Stomach smooth muscle (tissue), 2 donors: Measurements from ENCODE around the gene ANO2.

ENCODE experiments used
- H3K27ac ChIP-seq: one replicate; pipeline ENCODE4 v1.7.0; 2013; ENCODE audit warnings: mild to moderate bottlenecking, low read length, inconsistent platforms
- H3K27me3 ChIP-seq, 2 donors: one replicate each; pipeline ENCODE4 v1.7.0; 2013; ENCODE audit warnings: low read length in 2 of 2; ENCODE audit not compliant: insufficient read depth in 2 of 2, control insufficient read depth in 1 of 2
- H3K36me3 ChIP-seq, 2 donors: one replicate each; pipeline ENCODE4 v1.7.0; 2013; ENCODE audit warnings: low read length in 2 of 2; ENCODE audit not compliant: control insufficient read depth in 2 of 2, insufficient read depth in 2 of 2
- H3K4me1 ChIP-seq: one replicate; pipeline ENCODE4 v1.7.0; 2013; ENCODE audit warnings: low read length; ENCODE audit not compliant: control insufficient read depth, insufficient read depth
- H3K4me3 ChIP-seq, 2 donors: one replicate each; pipeline ENCODE4 v1.7.0; 2013; ENCODE audit warnings: low read length in 2 of 2
- H3K9ac ChIP-seq, 2 donors: one replicate each; pipeline ENCODE4 v1.7.0; 2013; ENCODE audit warnings: low read length in 2 of 2, mild to moderate bottlenecking in 1 of 2
- H3K9me3 ChIP-seq, 2 donors: one replicate each; pipeline ENCODE4 v1.7.0; 2013; ENCODE audit warnings: low read length in 2 of 2; ENCODE audit not compliant: control insufficient read depth in 2 of 2
- donor health status: healthy.
- donor health status: Pancreatic carcinoma.

The ANO2 gene

DNA sequence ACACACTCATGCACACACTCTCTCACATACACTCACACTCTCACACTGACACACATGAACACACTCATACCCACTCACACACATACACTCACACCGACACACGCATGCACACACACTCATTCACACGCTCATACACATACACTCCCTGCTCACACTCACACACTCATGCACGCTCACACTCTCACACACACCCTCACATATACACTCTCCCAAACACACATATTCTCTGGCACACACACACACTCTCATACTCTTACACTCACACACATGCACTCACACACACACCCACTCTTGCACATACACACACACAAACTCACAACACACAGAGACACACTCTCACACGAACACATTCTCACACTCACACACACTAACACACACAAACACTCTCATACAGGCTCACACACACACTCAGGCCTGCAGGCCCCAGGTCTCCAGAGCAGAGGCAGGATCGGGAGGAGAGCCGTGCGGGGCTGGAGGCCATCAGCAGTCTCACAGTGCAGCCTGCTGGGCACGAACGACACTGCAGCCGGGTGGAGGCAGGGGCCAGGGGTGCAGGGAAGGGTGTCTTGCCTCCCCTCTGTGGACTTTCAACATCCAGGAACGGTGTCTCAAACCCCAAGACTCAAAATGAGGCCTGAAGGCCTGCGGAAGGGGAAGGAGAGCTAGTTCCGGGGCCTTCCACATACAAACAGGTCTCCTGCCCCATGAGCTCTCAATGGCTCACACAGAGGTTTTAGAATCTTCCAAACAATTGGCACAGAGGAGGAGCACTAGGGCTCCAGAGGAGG lies 148.7 kb downstream of the ANO2 start:
- Histone ChIP-seq H3K9ac (no peak overlapping the region), H3K27me3 (peaks cover 0 to 8% of the 10 kb centered on the region in 2 donors)

GRCh38 chr12:5794156-5794555 lies 150.9 kb downstream of the ANO2 start:
- H3K27me3 ChIP-seq = peaks cover 0 to 9% of the 10 kb centered on the region in 2 donors
- no peak overlapping the region for H3K9ac ChIP-seq
- H3K4me3 ChIP-seq = no peak overlapping the region
- H3K36me3 ChIP-seq = no peaks in the 10 kb centered on the region
- no peaks in the 10 kb centered on the region for H3K4me1 ChIP-seq
- no peaks in the 10 kb centered on the region for H3K9me3 ChIP-seq
- no peak overlapping the region for H3K27ac ChIP-seq

More for the DNA sequence above, 148.7 kb downstream of the ANO2 start:
- Histone ChIP-seq H3K9me3 (no peaks in the 10 kb centered on the region), H3K36me3 (no peaks in the 10 kb centered on the region), H3K27ac (no peak overlapping the region), H3K4me1 (no peaks in the 10 kb centered on the region), H3K4me3 (no peak overlapping the region)

GRCh38 chr12:5792343-5792742 lies 152.7 kb downstream of the ANO2 start:
- Histone ChIP-seq H3K4me1 (no peaks in the 10 kb centered on the region), H3K27ac (no peak overlapping the region), H3K9ac (no peak overlapping the region), H3K36me3 (no peaks in the 10 kb centered on the region), H3K9me3 (no peaks in the 10 kb centered on the region), H3K27me3 (peaks cover 0 to 12% of the 10 kb centered on the region in 2 donors), H3K4me3 (no peak overlapping the region)

DNA sequence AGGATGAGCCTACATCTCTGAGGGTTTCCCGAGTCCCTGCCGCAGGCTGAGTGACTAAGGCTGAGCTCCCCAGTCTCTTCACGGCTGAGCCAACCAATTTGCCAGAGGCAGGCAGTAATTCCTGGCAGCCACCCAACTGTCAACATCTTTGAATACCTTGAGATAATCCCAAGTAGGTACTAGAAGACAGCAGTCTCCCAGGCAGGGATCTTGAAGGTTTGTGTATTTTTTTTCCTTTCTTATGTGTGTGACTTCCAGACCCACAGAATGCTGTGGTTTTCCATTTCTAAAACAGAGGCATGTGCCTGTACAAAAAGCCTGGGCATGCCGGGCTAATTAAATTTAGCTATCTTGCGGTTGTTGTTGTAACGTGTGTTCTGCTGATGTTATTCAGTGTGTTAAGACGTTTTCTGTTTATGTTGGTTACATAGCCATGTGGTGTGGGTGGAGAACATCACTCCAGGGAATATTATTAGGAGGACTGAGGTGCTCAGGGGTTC lies 155.5 kb downstream of the ANO2 start:
- Histone ChIP-seq H3K9ac (no peak overlapping the region), H3K27me3 (peaks cover 0 to 10% of the 10 kb centered on the region in 2 donors), H3K9me3 (no peaks in the 10 kb centered on the region), H3K4me1 (no peaks in the 10 kb centered on the region), H3K4me3 (no peak overlapping the region), H3K27ac (no peak overlapping the region), H3K36me3 (no peaks in the 10 kb centered on the region)

GRCh38 chr12:5787828-5788227 lies 157.2 kb downstream of the ANO2 start:
- Histone ChIP-seq H3K9me3 (peaks cover 0 to 3% of the 10 kb centered on the region in 2 donors), H3K4me1 (no peaks in the 10 kb centered on the region), H3K27me3 (peaks cover 0 to 7% of the 10 kb centered on the region in 2 donors), H3K9ac (no peak overlapping the region), H3K4me3 (no peak overlapping the region), H3K27ac (no peak overlapping the region), H3K36me3 (no peaks in the 10 kb centered on the region)

- Histone ChIP-seq H3K4me3 (no peak overlapping the region), H3K9ac (no peak overlapping the region), H3K4me1 (no peaks in the 10 kb centered on the region), H3K9me3 (peaks cover 0 to 3% of the 10 kb centered on the region in 2 donors), H3K36me3 (no peaks in the 10 kb centered on the region), H3K27me3 (peaks cover 0 to 6% of the 10 kb centered on the region in 2 donors), H3K27ac (no peak overlapping the region)
These were observed 159.5 kb downstream of the ANO2 start for GRCh38 chr12:5785601-5786000.

- Histone ChIP-seq H3K4me1 (no peaks in the 10 kb centered on the region), H3K36me3 (no peaks in the 10 kb centered on the region), H3K9ac (no peak overlapping the region), H3K4me3 (no peak overlapping the region), H3K27ac (no peak overlapping the region), H3K9me3 (peaks cover 0 to 3% of the 10 kb centered on the region in 2 donors), H3K27me3 (peaks cover 0 to 6% of the 10 kb centered on the region in 2 donors)
These were observed 160.5 kb downstream of the ANO2 start for GRCh38 chr12:5784462-5785130.

DNA sequence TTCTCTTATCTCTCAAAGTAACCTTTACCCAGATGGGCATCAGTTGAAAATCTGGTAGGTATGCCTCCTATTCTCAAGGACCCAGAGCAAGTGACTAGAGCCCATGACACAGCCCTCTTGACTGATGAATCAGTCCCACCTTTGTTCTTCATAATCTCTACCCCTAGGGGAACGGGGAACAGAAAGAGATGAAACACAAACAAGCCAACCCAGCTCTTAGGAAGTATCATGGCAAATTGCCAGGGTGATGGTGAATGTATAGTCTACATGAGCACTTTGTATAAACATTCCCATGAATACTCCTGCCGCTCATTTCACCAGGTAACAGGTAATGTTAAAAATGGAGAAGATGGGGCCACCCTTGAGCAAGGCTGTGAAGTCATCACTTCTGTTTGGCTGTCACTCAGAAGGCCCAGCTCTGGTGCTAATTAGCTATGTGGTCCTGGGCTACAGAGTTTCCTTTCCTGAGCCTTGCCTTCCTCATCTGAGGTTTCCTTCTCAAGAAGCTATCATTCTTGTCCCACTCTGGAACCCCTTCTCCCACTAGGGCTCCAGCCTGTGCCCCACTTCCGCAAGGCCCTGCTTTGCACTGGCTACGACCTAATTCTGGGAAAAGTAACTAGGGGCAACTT lies 161.7 kb downstream of the ANO2 start:
- no peak overlapping the region for H3K27ac ChIP-seq
- no peak overlapping the region for H3K4me3 ChIP-seq
- no peaks in the 10 kb centered on the region for H3K36me3 ChIP-seq
- H3K27me3 ChIP-seq = no peaks in the 10 kb centered on the region
- no peak overlapping the region for H3K9ac ChIP-seq
- H3K4me1 ChIP-seq = no peaks in the 10 kb centered on the region
- H3K9me3 ChIP-seq = peaks cover 0 to 3% of the 10 kb centered on the region in 2 donors

DNA sequence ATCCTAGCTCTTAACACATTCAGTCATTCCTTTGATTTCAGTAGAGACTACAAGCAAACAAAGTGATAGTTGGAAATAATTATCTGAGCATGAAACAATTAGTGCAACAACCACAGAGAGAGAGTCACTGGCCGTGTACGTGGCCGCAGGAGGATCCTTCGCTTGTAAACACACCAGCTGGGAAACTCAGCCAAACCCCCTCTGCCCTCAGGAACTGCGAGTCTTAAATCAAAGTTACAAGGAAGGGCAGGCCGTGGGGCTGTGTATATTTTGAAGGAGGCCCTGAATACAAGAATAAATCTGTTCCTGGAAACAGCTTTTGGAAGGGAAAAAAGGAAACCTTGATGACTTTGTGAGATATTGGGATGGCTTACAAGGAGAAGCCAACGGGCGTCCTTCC lies 164.5 kb downstream of the ANO2 start:
- Histone ChIP-seq H3K4me1 (no peaks in the 10 kb centered on the region), H3K9me3 (peaks cover 0 to 6% of the 10 kb centered on the region in 2 donors), H3K36me3 (no peaks in the 10 kb centered on the region), H3K9ac (no peak overlapping the region), H3K27me3 (no peaks in the 10 kb centered on the region), H3K4me3 (no peak overlapping the region), H3K27ac (no peak overlapping the region)

- H3K9ac ChIP-seq = no peak overlapping the region
- H3K4me3 ChIP-seq = no peak overlapping the region
- H3K36me3 ChIP-seq = no peaks in the 10 kb centered on the region
- H3K27me3 ChIP-seq = no peaks in the 10 kb centered on the region
- H3K4me1 ChIP-seq = no peaks in the 10 kb centered on the region
- H3K27ac ChIP-seq = no peak overlapping the region
- peaks cover 0 to 6% of the 10 kb centered on the region in 2 donors for H3K9me3 ChIP-seq
These were observed 165.7 kb downstream of the ANO2 start for GRCh38 chr12:5779401-5779800.
